HepG2 (cell line): ENCODE data around the gene GCNT3. TPM values are rescaled to one million over a fixed set of nuclear protein-coding genes. Genes with fewer than 3 reads are reported as not detected.

Experiments used
- ATAC-seq: fragments of 200-7000 bp; cut with Tn5 transposase; 3 replicates; pipeline ENCODE4 v1.9.1; 2020; ENCODE audit warnings: mild to moderate bottlenecking, moderate library complexity
- BruUV-seq: library from RNA; stranded (reverse); fragments of 400-500 nt; replicated peaks from 2 replicates; lab custom pipeline; 2021; lab: Mats Ljungman, UMichigan
- CTCF ChIA-PET: fragments of 300-600 bp; formaldehyde crosslinking; extraction: SDS; loops from one replicate; lab custom pipeline; 2021; ENCODE audit warnings: low total read pairs, inconsistent platforms, low intra/inter-chr PET ratio; lab: Yijun Ruan, JAX
- POLR2A ChIA-PET: fragments of 350-600 bp; sonication (Branson Sonifier 250); formaldehyde crosslinking; loops from one replicate; lab custom pipeline; 2020; ENCODE audit warnings: antibody characterized with exemption, inconsistent platforms; lab: Yijun Ruan, JAX
- DNase-seq: peaks from one replicate; pipeline ENCODE4 v3.0.0-alpha.2; 2015; ENCODE audit warnings: low spot score
- FAIRE-seq: peaks from 3 replicates; lab custom pipeline; 2011; peaks lifted over from hg19 to GRCh38; lab: Jason Lieb, UNC
- H2AFZ ChIP-seq: one replicate; pipeline ENCODE4 v1.6.1; 2011; ENCODE audit warnings: low read length, inconsistent platforms
- H3K27ac ChIP-seq: fragments of 300-600 bp; 3 replicates; pipeline ENCODE4 v1.8.0; 2011; ENCODE audit warnings: mixed run types, mild to moderate bottlenecking, mixed read lengths, low read length, inconsistent platforms; ENCODE audit not compliant: insufficient read depth; ENCODE audit errors: extremely low read length
- H3K27me3 ChIP-seq, 2 experiments: fragments of 200-600 bp in 1 of 2; 2 replicates in 1 of 2; 3 replicates in 1 of 2; pipeline versions ENCODE4 v1.6.0 to v1.8.0; 2011; ENCODE audit warnings: low read length in 2 of 2, mild to moderate bottlenecking in 2 of 2, moderate library complexity in 2 of 2, inconsistent platforms in 1 of 2; ENCODE audit not compliant: insufficient read depth in 2 of 2, control insufficient read depth in 1 of 2
- H3K36me3 ChIP-seq, 2 experiments: fragments of 200-600 bp in 1 of 2; replicated peaks in 1 of 2; 2 replicates in 1 of 2; 3 replicates in 1 of 2; pipeline versions ENCODE4 v1.5.1 to v1.8.0; 2011; ENCODE audit warnings: low read length in 2 of 2, inconsistent platforms in 1 of 2; ENCODE audit not compliant: insufficient read depth in 2 of 2, control insufficient read depth in 1 of 2
- H3K4me1 ChIP-seq: 2 replicates; pipeline ENCODE4 v1.5.1; 2012; ENCODE audit warnings: low read length, inconsistent platforms; ENCODE audit not compliant: insufficient read depth
- H3K4me2 ChIP-seq: 2 replicates; pipeline ENCODE4 v1.6.0; 2011; ENCODE audit warnings: low read depth, low read length, inconsistent platforms
- H3K4me3 ChIP-seq, 3 experiments: fragments of 200-600 bp in 1 of 3; sonication (generic), shearing (Covaris generic) in 1 of 3; replicated peaks in 1 of 3; 2 replicates each; pipeline ENCODE4 v1.5.1; 2011 to 2016; ENCODE audit warnings: low read length in 3 of 3, inconsistent platforms in 2 of 3, low read depth in 2 of 3, mild to moderate bottlenecking in 2 of 3, control low read depth in 1 of 3, mixed read lengths in 1 of 3; ENCODE audit not compliant: insufficient read depth in 1 of 3
- H3K79me2 ChIP-seq: one replicate; pipeline ENCODE4 v1.6.1; 2011; ENCODE audit warnings: low read length, inconsistent platforms; ENCODE audit not compliant: insufficient read depth
- H3K9ac ChIP-seq: 2 replicates; pipeline ENCODE4 v1.6.0; 2011; ENCODE audit warnings: mild to moderate bottlenecking, low read depth, low read length, inconsistent platforms; ENCODE audit not compliant: insufficient read depth
- H3K9me3 ChIP-seq: 2 replicates; pipeline ENCODE4 v1.5.1; 2012; ENCODE audit warnings: mild to moderate bottlenecking, low read length
- H4K20me1 ChIP-seq: 2 replicates; pipeline ENCODE4 v1.6.0; 2011; ENCODE audit warnings: inconsistent platforms, mild to moderate bottlenecking, low read length, moderate library complexity; ENCODE audit not compliant: insufficient read depth
- HHEX ChIP-seq: IDR thresholded peaks from 2 replicates; pipeline ENCODE4 v1.6.1; 2016; ENCODE audit warnings: control low read depth
- HOXA5 ChIP-seq: sonication (generic); formaldehyde crosslinking; IDR thresholded peaks from 2 replicates; pipeline ENCODE4 v1.4.0; 2020; ENCODE audit warnings: missing genetic modification reagents
- IRX3 ChIP-seq: sonication (generic); formaldehyde crosslinking; IDR thresholded peaks from 2 replicates; pipeline ENCODE4 v1.8.1; 2023; ENCODE audit warnings: mild to moderate bottlenecking, low read depth, missing genetic modification reagents, borderline replicate concordance
- KAT7 ChIP-seq: IDR thresholded peaks from 2 replicates; pipeline ENCODE4 v1.6.1; 2018; ENCODE audit warnings: borderline replicate concordance, missing compliant biosample characterization
- MED1 ChIP-seq: sonication (generic); formaldehyde crosslinking; IDR thresholded peaks from 2 replicates; pipeline ENCODE4 v1.4.0; 2020; ENCODE audit warnings: missing genetic modification reagents
- MTA1 ChIP-seq: sonication (generic); formaldehyde crosslinking; IDR thresholded peaks from 2 replicates; pipeline ENCODE4 v1.4.0; 2020; ENCODE audit warnings: missing genetic modification reagents, mild to moderate bottlenecking, borderline replicate concordance
- NFATC3 ChIP-seq: sonication (generic); formaldehyde crosslinking; IDR thresholded peaks from 2 replicates; pipeline ENCODE4 v1.5.1; 2020; ENCODE audit warnings: mild to moderate bottlenecking, missing genetic modification reagents
- RBAK ChIP-seq: sonication (generic); formaldehyde crosslinking; IDR thresholded peaks from 2 replicates; pipeline ENCODE4 v1.5.1; 2020; ENCODE audit warnings: mild to moderate bottlenecking, missing genetic modification reagents
- ZFP82 ChIP-seq: sonication (generic); formaldehyde crosslinking; IDR thresholded peaks from 2 replicates; pipeline ENCODE4 v1.5.1; 2020; ENCODE audit warnings: mild to moderate bottlenecking, missing genetic modification reagents, borderline replicate concordance
- ZNF546 ChIP-seq: sonication (generic); formaldehyde crosslinking; conservative IDR thresholded peaks from 2 replicates; pipeline ENCODE4 v1.8.1; 2023; ENCODE audit warnings: mild to moderate bottlenecking, missing genetic modification reagents
- ZNF7 ChIP-seq: IDR thresholded peaks from 2 replicates; pipeline ENCODE4 v1.6.1; 2016; ENCODE audit warnings: missing biosample characterization, missing genetic modification reagents
- ZNF713 ChIP-seq: sonication (generic); formaldehyde crosslinking; IDR thresholded peaks from 2 replicates; pipeline ENCODE4 v1.4.0; 2020; ENCODE audit warnings: mild to moderate bottlenecking, missing genetic modification reagents
- WGBS: methylation state at CpG from one replicate; pipeline ENCODE4 v1.1.6; 2017; ENCODE audit warnings: low lambda C conversion rate; 5-methylcytosine and 5-hydroxymethylcytosine counted together
- in situ Hi-C: cut with HindIII; loops from 2 replicates; pipeline ENCODE4 v1.10.0; 2017; ENCODE audit warnings: low pct_unique_long_range_greater_than_20kb; ENCODE audit not compliant: extremely low pct_ligation_motif_present
- intact Hi-C: fragments of 100-400 bp; cut with micrococcal nuclease; formaldehyde crosslinking; loops from one replicate; pipeline ENCODE4 v1.10.0; 2022; ENCODE audit not compliant: unreplicated experiment
- polyA plus RNA-seq, 8 experiments: library from polyadenylated mRNA; depleted of rRNA in 3 of 8; stranded (reverse) in 7 of 8; unstranded in 1 of 8; fragments of >200 nt; fragmentation: Illumina TruSeq in 4 of 8; extraction: Trizol in 4 of 8; gene quantifications; 2 replicates each; pipeline versions ENCODE4 v1.2.1 to v1.2.3, GENCODE V29; 2011 to 2016; ENCODE audit warnings: low read depth in 4 of 8, missing spikeins in 1 of 8, mixed read lengths in 1 of 8; ENCODE audit not compliant: insufficient read depth in 1 of 8
- total RNA-seq, 5 experiments: library from RNA; depleted of rRNA; stranded (reverse); fragments of >200 nt; fragmentation: Illumina TruSeq; extraction: Trizol; gene quantifications; 2 replicates each; pipeline ENCODE4 v1.2.3, GENCODE V29; 2016; ENCODE audit warnings: low read depth in 1 of 5
- TF ChIP-seq, protein P1 (sequence below): sonication (generic); formaldehyde crosslinking; IDR thresholded peaks from 2 replicates; pipeline ENCODE4 v1.4.0; 2020; ENCODE audit warnings: missing genetic modification reagents
- TF ChIP-seq, protein P2 (sequence below): sonication (generic); formaldehyde crosslinking; IDR thresholded peaks from 2 replicates; pipeline ENCODE4 v1.5.0; 2020; ENCODE audit warnings: mild to moderate bottlenecking, missing genetic modification reagents, borderline replicate concordance
- TF ChIP-seq, protein P3 (sequence below): IDR thresholded peaks from 2 replicates; pipeline ENCODE4 v1.6.1; 2016; ENCODE audit warnings: missing compliant biosample characterization, missing genetic modification reagents, borderline replicate concordance
- TF ChIP-seq, protein P4 (sequence below): IDR thresholded peaks from 2 replicates; pipeline ENCODE4 v1.6.1; 2016; ENCODE audit warnings: control low read depth

The GCNT3 gene
- total and polyA plus RNA-seq, 2 of the 13 experiments (the other 11 are each of a cell fraction or from before 2014, with no cell fraction given): 6.8 to 9.8 TPM

DNA sequence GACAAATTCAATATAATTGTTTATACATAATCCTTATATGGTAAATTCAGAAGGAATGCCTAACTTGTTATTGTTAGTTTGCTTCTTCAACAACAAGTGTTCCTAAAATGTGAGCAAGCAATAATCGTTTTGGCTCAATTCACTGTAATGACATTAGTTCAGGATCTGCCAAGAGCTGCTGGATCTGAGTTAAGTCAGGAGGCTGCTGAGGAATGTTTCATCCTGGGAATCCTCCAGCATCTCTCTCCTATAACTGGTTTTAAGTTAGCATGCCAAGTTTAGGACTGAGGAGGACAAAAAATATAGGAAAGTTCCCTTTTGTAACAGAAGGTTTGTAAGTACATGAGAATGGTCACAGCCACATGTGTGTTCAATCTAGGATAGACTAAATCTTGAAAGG is 50.7 kb downstream of the GCNT3 start (continued):
- TF ChIP-seq, protein P1, sequence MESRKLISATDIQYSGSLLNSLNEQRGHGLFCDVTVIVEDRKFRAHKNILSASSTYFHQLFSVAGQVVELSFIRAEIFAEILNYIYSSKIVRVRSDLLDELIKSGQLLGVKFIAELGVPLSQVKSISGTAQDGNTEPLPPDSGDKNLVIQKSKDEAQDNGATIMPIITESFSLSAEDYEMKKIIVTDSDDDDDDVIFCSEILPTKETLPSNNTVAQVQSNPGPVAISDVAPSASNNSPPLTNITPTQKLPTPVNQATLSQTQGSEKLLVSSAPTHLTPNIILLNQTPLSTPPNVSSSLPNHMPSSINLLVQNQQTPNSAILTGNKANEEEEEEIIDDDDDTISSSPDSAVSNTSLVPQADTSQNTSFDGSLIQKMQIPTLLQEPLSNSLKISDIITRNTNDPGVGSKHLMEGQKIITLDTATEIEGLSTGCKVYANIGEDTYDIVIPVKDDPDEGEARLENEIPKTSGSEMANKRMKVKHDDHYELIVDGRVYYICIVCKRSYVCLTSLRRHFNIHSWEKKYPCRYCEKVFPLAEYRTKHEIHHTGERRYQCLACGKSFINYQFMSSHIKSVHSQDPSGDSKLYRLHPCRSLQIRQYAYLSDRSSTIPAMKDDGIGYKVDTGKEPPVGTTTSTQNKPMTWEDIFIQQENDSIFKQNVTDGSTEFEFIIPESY: no peak
- no peak for TF ChIP-seq MED1 (CRISPR knock-in tag)
- no peak for TF ChIP-seq ZNF713 (CRISPR knock-in tag)
- no peak for TF ChIP-seq NFATC3 (CRISPR knock-in tag)
- no peak for TF ChIP-seq IRX3 (CRISPR knock-in tag)
- TF ChIP-seq, protein P2, sequence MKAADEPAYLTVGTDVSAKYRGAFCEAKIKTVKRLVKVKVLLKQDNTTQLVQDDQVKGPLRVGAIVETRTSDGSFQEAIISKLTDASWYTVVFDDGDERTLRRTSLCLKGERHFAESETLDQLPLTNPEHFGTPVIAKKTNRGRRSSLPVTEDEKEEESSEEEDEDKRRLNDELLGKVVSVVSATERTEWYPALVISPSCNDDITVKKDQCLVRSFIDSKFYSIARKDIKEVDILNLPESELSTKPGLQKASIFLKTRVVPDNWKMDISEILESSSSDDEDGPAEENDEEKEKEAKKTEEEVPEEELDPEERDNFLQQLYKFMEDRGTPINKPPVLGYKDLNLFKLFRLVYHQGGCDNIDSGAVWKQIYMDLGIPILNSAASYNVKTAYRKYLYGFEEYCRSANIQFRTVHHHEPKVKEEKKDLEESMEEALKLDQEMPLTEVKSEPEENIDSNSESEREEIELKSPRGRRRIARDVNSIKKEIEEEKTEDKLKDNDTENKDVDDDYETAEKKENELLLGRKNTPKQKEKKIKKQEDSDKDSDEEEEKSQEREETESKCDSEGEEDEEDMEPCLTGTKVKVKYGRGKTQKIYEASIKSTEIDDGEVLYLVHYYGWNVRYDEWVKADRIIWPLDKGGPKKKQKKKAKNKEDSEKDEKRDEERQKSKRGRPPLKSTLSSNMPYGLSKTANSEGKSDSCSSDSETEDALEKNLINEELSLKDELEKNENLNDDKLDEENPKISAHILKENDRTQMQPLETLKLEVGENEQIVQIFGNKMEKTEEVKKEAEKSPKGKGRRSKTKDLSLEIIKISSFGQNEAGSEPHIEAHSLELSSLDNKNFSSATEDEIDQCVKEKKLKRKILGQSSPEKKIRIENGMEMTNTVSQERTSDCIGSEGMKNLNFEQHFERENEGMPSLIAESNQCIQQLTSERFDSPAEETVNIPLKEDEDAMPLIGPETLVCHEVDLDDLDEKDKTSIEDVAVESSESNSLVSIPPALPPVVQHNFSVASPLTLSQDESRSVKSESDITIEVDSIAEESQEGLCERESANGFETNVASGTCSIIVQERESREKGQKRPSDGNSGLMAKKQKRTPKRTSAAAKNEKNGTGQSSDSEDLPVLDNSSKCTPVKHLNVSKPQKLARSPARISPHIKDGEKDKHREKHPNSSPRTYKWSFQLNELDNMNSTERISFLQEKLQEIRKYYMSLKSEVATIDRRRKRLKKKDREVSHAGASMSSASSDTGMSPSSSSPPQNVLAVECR (CRISPR knock-in tag): no peak
- TF ChIP-seq, all 625 proteins: peak for 0

DNA sequence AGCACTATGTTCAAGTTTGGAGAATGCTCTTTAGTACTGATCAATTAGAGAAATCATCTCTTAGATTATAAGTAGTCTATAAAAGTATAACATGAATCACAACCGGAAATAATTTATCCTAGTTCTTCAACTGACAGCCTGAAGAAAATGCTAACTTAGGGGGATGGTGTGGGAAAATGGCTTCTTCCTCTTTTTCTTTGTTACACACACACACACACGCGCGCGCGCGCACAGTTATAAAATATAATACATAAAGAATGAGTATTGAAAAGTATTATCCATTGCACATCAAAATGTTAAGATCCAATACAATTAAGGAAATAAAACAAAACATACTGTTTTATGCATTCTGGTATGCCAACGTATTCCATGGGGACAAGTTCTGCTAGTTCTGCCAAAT is 57.0 kb downstream of the GCNT3 start:
- ATAC-seq: no peak
- TF ChIP-seq, protein P3, sequence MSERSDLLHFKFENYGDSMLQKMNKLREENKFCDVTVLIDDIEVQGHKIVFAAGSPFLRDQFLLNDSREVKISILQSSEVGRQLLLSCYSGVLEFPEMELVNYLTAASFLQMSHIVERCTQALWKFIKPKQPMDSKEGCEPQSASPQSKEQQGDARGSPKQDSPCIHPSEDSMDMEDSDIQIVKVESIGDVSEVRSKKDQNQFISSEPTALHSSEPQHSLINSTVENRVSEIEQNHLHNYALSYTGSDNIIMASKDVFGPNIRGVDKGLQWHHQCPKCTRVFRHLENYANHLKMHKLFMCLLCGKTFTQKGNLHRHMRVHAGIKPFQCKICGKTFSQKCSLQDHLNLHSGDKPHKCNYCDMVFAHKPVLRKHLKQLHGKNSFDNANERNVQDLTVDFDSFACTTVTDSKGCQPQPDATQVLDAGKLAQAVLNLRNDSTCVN (CRISPR knock-in tag): no peak
- TF ChIP-seq MTA1 (CRISPR knock-in tag) (no peak), IRX3 (CRISPR knock-in tag) (no peak), RBAK (no peak), HHEX (CRISPR knock-in tag) (no peak), ZNF713 (CRISPR knock-in tag) (no peak), HOXA5 (CRISPR knock-in tag) (no peak), ZFP82 (CRISPR knock-in tag) (no peak), KAT7 (no peak), ZNF7 (CRISPR knock-in tag) (no peak), ZNF546 (no peak)
- TF ChIP-seq, protein P4, sequence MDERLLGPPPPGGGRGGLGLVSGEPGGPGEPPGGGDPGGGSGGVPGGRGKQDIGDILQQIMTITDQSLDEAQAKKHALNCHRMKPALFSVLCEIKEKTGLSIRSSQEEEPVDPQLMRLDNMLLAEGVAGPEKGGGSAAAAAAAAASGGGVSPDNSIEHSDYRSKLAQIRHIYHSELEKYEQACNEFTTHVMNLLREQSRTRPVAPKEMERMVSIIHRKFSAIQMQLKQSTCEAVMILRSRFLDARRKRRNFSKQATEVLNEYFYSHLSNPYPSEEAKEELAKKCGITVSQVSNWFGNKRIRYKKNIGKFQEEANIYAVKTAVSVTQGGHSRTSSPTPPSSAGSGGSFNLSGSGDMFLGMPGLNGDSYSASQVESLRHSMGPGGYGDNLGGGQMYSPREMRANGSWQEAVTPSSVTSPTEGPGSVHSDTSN (CRISPR knock-in tag): no peak

More for the DNA sequence above, 57.0 kb downstream of the GCNT3 start:
- FAIRE-seq (no peak), DNase-seq (no peak)
- ChIA-PET CTCF (no interaction called here), POLR2A (interaction anchor here (1.2 kb wide), 1 partner anchor 11 kb away, joined by 3 read pairs; the partner anchor contains the start of gene GTF2A2)
- Histone ChIP-seq H3K9me3 (no peaks in the 10 kb centered on the region), H3K4me2 (no peak overlapping the region), H4K20me1 (no peaks in the 10 kb centered on the region), H3K4me3 (no peak overlapping the region), H3K4me1 (no peaks in the 10 kb centered on the region), H3K36me3 (peaks cover 6 to 75% of the 10 kb centered on the region in 2 experiments), H3K27me3 (no peaks in the 10 kb centered on the region), H3K27ac (no peak overlapping the region), H2AFZ (no peak overlapping the region), H3K79me2 (no peaks in the 10 kb centered on the region), H3K9ac (no peak overlapping the region)
- BruUV-seq: no TSS peak
- intact Hi-C loops (no loop called here), in situ Hi-C loops (no loop called here)
- 97% methylated on average over 8 of the region's 8 CpGs for WGBS
